HG03196 (cell line): ENCODE results near the gene RFX2.

Experiments used
- ATAC-seq: cut with Tn5 transposase; IDR thresholded peaks from one replicate; pipeline ENCODE4 v1.9.1; 2021; ENCODE audit not compliant: unreplicated experiment

RFX2 gene

DNA sequence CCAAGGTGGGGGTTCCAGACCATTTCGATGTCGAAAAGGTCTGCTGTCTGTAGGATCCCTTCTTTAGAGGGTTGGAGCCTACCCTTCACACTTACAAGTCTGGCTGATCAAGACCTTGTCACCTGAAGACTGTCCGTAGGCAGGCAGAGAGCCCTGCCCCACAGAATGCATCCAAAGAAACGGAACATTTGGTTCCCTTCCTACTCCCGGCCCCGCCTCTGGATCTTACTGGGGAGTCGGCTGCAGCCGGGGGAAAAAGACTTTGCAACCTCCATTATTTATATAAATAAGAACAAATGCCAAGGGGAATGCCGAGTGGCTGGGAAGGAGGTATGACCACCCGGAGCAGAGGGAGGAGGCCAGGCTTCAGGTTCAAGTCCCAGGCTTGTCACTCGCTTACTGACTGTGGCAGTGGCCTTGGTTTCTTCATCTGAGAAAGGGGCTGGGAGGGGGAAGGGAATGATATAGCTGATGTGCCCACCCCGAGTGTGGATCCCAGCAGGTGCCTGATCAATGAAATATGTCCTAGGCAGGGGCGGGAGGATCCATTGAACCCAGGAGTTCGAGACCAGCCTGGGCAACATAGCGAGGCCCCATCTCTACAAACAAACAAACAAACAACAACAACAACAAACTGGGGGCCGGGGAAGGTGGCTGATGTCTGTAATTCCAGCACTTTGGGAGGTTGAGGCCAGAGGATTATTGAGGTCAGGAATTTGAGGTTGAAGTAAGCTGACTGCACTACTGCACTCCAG lies 48.7 kb downstream of the RFX2 start:
- ATAC-seq: no peak

DNA sequence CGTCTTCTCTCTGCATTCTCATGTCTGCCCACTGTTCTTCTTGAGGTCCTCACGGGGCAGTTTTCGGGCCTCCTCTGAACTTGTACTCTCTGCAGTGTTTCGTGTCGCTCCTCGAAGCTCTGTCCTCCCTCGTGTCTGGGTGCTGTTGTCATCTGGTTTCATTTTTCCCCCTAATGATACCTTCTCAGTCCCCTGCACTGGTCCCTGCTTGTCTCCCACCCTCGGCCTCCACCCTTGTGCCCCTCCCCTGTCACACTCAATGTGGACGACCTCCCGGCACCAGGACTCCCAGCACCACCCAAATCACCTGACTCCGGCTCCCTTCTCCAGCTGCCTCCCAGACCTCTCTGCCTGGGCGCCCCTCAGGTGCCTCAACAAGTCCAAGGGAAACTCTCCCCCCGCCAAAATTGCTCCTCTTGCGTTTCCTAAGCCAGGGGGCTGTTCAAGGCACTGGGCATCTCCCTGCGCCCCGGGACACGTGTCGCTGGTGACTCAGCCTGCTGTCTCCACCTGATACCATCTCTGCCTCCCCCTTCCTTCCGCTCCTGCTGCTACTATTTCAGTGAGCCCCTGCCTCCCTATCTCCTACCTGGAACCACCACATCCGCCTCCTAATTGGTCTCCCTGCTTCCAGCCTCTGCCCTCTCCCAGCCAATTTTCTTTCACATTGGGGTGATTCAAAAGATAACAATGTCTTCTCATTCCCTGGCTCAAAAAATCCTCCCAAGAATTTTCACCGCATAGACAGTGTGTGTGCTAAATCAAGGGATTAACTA lies 49.5 kb downstream of the RFX2 start:
- no peak for ATAC-seq

DNA sequence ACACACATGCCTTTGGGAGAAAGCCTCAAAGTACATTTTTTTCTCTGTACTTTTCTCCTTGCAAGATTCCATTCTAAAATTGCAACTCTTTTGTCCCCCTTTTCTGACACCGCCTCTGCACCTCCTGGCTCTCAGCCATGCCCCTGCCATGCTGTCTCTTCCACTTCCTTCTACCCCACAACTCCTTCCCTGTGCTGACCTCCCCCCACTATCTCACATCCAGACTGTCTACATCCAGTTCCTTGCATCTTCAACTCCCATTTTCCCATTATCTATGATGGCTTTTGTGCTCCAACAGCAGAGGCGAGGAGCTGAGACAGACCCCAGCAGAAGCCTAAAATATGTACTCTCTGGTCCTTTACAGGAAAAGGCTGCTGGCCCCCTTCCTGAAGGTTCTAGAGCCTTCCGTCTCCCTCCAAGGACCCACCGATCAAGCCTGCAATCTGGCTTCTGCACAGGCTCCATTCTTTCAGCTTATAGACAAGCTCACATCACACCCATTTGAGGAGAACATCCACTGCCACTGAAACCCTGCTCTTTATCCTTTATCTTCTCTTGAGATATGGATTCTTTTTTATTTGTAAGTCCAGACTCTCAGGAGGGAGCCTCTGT lies 50.2 kb downstream of the RFX2 start:
- ATAC-seq: no peak

DNA sequence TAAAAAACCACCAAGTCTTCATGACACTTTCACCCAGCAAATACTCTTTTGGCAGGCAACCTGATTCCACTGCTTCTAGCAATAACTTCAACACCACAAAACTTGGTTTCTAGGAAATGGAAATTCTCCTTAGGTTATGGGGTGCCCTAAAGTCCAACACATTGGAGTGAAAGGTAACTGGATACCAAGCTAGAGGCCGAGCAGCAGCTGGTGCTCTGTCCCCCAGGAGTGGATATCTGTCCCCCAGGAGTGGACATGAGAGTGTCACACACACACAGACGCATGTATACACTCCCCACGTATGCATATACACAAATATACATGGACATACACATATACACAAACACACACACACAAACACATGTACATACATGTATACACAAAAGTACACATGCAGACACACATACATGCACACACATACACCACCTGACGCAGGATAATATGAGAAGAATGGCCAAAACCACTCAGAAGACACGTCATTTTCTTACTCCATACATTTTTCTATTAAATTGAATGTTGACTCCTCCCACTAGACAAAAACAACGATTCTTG lies 50.8 kb downstream of the RFX2 start:
- ATAC-seq: no peak

DNA sequence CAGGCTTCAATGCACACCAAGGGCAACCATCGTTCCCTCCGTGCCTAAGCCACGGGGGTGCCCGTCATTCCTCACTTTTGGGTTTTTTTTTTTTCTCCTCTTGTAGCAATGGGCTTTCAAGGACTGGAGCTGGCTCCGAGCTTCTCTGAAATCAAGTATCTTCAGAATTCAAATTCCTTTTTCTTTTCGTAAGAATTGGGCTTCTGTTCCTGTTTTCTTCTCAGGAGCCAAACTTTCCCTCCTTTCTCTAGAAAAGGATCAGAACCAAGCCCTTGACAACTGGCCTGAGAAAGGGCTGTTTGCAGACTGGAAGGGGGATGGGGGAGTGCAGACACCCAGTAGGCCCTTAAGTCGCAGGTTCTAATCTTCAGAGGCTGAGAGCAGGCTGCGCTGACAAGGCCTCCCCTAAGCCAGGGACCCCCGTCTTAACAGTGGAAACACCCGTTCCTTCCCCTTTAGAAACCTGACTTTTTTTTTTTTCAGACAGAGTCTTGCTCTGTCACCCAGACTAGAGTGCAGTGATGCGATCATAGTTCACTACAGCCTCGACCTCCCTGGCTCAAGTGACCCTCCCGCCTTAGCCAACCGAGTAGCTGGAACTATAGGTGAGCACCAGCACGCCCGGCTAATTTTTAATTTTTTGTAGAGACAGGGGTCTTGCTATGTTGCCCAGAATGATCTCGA lies 51.6 kb downstream of the RFX2 start:
- ATAC-seq: no peak

DNA sequence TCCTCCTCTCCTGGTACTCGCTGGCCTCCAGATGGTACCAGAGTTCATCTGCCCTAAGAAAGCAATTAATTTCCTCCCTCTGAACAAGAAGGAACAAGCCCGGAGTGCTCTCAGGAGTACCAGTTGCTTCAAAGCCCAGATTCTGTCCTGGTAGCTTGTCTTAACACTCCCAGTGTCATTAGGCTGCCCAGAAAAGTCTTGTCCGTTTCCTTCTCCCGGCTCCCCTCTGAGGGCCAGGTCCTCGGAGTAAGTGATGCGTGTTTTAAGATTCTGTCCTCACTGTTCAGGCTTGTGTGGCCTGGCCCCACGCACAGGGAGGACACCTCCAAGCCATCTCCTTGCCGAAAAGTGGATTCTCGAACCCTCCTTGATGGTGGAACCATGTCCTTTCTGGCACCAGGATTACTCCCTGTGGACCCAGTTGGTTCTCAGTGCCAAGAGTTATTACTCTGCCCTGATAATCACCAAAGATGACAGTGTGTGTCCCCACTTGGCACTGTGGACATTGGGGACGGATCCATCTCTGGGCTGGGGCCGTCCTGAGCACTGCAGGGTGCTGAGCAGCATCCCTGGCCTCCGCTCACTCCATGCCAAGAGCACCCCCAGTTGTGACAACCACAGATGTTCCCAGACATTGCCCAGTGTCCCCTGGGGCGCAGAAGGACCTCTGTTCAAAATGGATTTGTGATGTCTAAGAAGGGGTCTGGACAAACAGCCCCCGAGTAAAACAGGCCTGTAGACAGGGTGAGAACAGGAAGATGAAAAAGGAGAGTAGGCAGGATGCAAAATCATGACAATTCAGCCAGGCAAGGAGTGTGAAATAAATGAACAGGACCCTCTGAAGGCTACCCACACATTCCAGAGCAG lies 52.4 kb downstream of the RFX2 start:
- ATAC-seq: no peak

DNA sequence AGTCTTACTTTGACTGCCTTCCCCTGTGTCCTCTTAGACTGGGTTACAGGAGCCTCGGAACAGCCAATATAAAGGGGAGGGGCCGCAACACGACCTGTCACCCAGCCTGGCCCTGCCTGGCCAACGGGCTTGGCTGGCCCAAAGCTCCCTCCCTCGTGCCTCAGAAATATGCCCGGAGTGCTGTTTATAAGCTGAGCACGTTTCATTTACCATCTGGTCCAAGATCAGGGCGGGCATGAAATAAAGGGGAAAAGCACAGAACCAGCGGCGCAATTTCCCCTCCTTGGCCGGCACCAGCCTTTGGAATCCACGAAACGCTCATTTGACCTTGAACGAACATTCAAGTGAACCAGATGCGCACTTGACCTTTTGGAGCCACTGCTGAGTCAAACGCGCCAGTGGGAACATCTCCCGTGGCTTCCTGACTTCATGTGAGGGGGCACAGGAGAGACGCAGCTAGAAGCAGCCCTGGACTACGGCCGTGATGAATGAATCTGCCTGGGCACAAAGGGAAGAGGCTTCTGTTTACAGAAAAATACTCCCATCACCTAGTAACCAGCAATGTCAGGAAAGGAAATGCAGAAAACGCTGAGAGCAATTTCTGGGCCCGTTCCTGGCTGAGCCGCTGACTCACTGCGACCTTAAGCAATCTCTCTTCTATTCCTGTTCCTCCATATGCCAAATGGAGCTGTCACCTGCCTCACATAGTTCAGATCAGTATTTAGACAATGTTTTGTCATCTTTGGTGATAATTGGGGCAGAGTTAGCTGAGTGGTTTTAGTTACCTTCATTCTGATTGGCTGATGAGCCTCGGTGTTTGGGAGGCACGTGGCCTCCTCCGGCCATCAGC lies 53.3 kb downstream of the RFX2 start:
- ATAC-seq: no peak

DNA sequence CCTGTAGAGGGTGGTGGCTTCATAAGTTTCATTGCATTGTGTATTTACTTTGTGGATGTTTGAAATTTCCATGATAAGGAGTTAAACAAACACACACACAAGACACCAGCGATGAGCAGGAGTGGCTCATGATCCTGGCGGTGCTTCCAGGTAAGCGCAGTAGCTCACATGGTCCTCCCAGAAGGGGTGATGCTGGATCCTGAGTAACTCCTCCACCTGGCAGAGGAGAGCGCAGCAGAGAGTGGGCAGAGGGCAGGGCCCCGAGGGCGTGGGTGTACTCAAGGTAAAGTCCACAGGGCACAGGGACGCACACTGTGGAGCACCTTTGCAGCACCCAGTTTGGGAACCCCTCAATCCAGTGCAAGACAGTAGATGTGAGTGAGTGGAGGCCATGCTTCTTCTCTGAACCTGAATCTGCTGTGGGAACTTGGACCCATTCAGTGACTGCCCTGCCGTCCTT lies 54.0 kb downstream of the RFX2 start:
- no peak for ATAC-seq

DNA sequence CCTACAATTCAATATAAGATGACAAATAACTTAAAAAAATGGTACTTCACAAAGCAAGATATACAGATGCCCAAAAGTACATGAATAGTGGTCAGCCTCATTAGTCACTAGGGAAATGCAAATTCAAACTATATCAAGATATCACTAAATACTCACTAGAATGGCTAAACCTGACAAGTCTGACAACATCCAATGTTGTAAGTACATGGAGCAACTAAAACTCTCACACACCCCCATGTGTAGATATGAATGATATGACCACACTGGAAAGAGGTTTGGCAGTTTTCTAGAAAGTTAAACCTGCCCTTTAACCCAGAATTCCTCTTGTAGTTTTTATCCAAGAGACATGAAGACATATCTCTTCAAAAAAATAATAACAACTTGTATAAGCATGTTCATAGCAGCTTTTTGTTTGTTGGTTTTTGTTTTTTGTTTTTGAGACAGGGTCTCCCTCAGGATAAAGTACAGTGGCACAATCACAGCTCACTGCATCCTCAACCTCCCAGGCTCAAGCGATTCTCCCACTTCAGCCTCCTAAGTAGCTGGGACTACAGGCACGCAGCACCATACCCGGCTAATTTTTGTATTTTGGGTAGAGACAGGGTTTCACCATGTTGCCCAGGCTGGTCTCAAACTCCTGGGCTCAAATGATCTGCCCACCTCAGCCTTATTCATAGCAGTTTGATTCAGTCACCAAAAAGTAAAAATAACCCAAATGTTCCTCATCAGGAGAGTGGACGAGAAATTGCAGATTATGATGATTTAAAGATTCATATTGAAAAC lies 55.1 kb downstream of the RFX2 start:
- no peak for ATAC-seq

DNA sequence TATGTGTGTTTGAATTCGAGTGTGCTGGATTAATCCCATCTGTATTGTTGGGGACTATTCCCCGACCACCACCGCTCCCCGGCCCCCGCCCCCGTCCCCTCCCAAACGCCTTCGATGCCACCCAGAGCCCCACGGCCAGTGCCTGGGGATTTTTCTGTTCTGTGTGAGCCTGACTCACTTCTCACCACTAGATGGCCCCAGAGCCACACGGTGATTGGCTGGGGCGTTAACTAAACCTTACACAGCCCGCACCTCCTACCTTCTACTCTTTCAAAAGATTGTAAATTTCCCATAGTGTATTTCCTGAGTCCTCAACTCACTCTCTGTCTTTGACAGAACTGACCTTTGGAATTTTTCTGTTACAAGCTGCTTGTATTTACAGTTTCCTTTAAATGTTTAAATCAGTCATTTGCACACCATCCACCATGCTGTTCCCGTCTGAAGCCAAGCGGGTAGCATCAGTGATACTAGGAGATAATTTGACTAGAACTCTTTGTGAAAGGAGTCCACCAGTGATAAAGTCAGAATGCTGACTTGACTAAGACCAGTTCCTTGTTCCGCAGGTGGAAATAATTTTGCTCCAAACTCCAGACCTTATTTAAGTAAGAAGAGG lies 61.4 kb downstream of the RFX2 start:
- ATAC-seq: peak; percentile 75

DNA sequence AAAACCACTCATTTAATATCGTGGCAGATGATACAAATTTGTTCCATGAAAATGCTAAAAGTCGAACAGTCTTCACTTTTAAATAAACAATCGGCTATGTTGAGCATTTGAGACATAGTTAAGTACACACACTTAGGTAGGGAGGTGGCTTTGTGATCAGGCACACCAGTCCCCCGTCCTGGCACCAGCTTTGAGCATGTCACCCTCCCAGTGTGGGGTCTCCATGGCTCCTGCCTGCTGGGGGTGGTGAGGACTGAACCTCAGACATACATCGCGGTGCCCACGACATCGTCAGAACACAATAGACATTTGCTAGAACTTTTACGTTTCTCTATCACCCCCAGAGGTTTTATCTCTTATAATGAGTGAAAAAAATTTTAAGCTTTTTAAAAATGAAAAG lies 62.0 kb downstream of the RFX2 start:
- no peak for ATAC-seq

DNA sequence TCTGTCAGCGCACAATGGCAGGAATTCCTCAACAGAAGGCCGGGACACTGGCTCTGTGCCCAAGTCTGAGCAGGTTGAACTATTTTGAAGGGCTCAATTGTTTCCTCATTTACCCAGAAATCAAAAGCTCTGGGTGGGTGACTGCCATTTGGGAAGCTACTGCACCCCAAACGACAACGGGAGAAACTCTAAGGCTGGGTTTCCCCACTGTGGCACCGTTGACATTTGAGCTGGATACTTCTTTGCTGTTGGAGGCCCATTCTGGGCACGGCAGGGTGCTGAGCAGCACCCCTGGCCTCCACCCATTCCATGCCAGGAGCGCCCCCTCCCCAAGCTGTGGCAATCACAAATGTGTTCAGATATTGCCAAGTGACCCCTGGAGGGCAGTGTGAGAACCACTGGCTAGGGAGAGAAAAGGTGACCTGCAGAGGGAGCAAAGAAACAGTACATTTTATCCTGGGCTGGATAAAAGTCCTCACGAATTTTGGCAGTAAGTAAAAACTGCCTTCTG lies 62.5 kb downstream of the RFX2 start:
- ATAC-seq: no peak

DNA sequence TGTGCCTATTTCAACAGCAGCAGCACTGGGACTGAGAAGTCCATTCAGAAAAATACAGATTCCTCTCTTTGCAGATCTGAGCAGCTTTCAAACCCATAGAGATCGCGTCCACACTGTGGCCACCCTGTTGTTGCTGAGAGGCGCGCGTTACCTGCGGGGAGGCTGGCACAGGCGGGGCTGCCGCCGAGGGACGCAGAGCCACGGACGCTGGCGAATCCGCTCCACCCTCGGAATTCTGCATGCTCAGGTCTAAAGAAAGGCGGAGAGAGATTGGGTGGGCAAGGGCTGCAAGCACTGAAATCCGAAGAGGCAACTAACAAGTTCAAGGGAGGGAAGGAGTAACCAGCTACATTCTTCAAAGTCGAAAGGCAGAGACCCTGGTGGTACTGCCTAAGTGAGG lies 63.0 kb downstream of the RFX2 start:
- ATAC-seq: no peak

DNA sequence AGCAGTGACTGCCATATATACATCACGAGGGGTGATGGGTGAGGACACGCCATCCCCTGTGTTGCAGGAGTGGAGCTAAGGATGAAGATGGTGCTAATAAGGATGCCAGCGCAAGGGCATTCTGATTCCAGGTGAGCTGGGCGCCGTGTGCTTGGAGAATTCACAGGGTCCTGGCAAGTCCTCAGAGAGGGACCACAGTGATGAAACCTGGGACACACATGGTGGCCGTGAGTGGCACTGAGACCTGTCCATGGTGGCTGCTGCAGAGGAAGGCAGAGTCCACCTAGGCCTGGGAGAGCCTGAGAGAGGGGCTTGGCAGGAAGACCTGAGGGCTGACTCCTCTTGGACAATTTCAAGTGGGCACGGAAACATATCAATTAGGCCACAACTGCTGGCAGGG lies 65.2 kb downstream of the RFX2 start:
- no peak for ATAC-seq

DNA sequence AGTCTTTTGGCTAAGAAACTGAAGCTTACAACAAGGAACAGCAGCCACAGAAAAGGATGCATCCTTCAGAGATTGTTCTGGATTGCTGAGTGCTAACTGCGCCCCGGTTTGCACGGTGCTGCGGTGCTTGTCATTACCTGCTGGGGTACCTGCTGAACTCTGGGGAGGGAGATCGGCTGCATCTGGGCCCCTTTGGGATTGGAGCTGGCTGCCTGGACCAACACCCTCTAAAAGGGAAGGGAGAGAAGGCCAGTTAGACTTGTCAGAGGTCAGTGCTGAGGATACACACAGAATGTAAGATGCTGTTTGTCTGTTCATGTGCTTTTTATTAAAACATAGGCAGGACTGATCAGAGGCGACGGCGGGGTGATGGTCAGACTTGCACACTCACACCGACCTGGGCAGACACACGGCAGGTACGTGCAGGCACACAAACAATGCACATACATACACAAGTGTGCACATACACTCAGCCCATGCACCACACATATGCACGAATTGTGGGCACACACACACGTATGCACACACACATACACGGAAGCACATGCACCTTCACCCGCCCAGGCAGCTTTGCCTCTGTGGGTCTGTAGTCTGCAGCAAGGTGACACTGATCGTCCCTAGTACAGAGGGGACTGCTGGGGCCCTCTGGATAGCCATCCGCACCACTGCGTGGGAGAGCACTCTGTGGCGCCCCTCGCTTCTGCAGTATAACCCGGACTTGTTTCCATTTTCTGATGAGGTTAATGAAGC lies 66.1 kb downstream of the RFX2 start:
- ATAC-seq: no peak

DNA sequence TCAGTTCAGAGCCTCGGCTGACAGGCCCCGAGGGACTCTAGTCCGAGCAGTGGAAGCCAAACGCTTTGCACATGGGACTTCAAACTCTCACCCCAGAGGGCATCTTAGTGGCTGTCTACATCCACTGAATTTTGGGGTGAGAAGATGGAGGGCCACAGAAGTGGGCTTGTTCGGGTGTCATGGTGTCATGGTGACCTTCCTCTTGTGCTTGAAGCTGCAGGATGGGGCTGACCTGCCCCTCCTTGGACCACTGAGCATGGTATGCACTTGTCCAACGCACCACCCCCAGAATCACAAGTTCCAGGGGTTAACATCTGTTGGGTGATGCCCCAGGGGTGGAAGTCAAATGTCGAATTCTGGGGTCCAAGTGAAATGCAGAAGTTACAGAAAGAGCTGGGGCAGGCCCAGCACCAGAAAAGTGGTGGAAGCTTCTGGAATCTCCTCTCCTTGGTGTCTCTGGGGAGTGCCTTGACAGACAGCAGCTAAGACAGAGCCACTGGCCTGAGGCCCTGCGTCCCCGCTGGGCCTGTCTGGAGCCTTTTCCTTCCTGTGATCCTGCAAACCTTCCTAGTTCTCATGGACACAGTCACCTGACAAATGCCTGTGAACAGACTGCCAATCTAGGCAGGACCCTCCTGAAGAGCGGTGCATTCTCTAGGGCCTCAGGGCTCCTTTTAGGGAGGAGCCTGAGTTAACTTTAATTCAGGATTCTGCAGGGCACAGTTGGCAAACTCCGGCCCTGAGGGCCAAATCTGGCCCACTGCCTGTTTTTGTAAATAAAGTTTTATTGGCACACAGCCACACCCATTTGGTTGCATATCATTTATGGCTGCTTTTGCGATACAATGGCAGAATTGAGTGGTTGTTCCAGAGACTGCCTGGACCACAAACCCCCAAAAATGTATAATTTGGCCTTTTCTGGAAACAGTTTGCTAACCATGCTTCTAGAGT lies 67.2 kb downstream of the RFX2 start:
- no peak for ATAC-seq
